Medulla oblongata (tissue), 1 donor: Measurements from ENCODE around the gene ALG11.
A peak's percentile ranks its signal among the peaks of the same experiment; 100 is the strongest.

Experiments
- DNase-seq: peaks from one replicate; pipeline ENCODE4 v3.0.0-alpha.2; 2015; ENCODE audit errors: extremely low spot score

ALG11 gene

GRCh38 chr13:51997641-51998330 is 14.4 kb upstream of the ALG11 start:
- DNase-seq: no peak

GRCh38 chr13:51998723-51999509 is 13.3 kb upstream of the ALG11 start:
- no peak for DNase-seq

GRCh38 chr13:51999510-51999911 is 12.7 kb upstream of the ALG11 start:
- DNase-seq: peak; percentile 20

- DNase-seq: no peak
These were observed 12.3 kb upstream of the ALG11 start for GRCh38 chr13:51999921-52000320.

DNA sequence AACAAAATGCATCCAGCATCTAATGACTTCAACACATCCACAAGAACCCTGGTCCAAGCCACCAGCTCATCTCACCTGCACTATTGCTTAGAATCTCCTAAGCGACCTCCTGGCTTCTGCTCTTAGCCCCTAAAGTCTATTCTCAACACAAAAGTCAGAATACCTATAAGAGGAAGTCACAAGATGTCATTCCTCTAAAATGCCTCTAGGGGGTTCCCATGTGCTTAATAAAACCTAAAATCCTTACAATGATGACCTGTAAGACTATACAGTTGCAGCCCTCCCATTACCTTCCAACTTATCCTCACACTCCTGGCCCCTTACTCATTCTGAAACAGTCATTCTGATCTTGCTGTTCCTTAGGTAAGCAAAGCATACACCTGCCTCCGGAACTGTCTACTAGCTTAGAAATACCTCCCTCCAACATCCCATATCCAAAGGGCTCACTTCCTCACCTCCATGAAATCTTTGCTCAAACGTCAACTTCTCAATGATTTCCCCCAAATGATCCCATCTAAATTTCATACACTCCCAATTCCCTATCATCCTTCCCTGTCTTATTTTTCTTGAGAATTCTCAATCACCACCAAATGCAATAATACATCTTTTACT is 11.0 kb upstream of the ALG11 start:
- peak; percentile 42 for DNase-seq

- no peak for DNase-seq
These were observed 9.8 kb upstream of the ALG11 start for GRCh38 chr13:52002361-52002760.

GRCh38 chr13:52003541-52003940 is 8.7 kb upstream of the ALG11 start:
- no peak for DNase-seq

GRCh38 chr13:52004511-52005170 is 7.6 kb upstream of the ALG11 start:
- DNase-seq: peak; percentile 27

GRCh38 chr13:52005841-52006522 is 6.2 kb upstream of the ALG11 start:
- DNase-seq: no peak

- DNase-seq: no peak
These were observed 5.5 kb upstream of the ALG11 start for GRCh38 chr13:52006523-52007245.

DNA sequence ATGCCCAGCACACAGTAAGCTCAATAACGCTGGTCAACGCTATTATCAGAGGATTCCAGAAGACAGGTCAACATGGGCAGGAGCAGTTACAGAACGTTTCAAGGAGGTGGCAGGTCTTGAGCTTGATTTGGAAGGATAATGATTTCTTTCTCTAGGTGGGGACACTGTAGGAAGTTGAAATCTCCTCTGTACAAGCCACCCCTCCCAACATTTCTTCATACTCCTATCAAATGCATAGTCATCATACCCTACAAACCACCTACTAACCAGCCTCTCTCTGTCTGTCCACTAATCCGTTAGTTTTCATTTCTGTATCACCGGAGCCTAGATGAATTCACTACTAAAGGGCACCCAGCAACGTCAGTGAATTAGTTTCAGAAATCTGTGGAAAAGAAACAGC is 2.3 kb upstream of the ALG11 start:
- DNase-seq: no peak

DNA sequence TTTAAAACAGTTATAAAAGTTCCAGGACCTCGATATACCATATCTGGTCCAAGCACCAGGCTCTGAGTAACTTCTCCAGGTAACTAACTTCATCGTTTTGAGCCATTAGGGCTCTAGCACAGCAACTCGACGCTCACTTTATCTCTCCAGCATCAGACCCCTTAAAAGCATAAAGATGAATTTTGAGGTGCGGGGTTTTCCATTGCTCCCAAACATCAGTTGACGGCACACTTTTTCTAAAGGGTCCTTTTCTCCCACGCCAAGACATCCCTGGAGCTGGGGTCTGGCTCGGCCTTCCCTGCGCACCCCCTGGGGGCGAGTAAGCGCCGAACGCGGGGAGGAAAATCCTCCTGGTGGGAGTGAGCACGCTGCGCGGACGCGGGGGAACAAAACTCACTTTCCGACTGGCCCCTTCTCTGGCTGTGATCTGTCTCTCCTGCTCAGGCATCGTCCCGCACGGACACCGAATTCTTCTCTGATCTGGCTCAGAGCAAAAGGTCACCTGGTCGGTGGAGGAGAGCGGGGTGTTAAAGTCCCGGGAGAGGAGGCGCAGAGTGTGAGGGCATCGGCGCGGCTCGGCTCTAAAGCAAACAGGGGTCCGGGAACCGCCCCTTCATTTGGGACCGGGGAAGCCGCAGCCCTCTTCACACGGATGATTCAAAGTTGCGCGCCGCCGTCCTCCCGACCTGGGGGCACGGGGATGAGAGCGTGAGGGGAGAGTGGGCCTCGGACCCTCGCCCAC is 1.1 kb upstream of the ALG11 start, which contains the start of gene ATP7B:
TSS of gene ATP7B (minus strand) at position 561 of the 742 bp plus-strand sequence. CDS start at position 448, 113 bp downstream.
- peak; percentile 14 for DNase-seq

- DNase-seq: no peak
These were observed 276 bp downstream of the ALG11 start for GRCh38 chr13:52012512-52012836.

DNA sequence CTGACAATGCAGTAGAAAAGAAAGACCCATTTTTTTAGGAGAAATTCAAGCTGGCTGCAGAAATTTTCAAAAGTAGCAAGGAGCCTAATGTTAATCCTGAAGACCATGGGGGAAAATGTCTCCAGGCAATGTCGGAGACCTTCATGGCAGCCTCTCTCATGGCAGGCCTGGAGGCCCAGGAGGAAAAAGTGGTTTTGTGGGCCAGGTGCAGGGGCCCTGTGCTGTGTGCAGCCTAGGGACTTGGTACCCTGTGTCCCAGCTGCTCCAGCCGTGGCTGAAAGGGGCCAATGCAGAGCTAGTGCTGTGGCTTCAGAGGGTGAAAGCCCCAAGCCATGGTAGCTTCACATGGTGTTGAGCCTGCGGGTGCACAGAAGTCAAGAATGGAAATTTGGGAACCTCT is 4.1 kb downstream of the ALG11 start:
- DNase-seq: no peak

DNA sequence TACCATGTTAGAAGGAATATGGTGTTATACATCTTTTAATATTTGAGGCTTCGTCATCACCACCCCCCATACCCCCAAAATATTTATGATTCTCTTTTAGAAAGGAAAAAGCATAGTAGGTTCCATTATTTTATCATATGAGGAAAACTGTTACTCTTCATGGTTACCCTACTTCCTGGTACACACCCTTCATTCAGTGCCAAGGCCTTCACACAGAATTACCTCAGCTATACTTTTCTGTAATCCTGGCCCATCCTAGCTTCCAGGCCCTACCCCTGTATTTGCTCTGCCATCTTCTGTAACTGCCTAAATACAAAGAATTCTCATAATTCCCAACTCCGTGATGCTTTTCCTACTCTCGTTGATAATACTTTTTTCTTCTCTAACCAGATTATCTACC is 8.0 kb downstream of the ALG11 start:
- DNase-seq: no peak

DNA sequence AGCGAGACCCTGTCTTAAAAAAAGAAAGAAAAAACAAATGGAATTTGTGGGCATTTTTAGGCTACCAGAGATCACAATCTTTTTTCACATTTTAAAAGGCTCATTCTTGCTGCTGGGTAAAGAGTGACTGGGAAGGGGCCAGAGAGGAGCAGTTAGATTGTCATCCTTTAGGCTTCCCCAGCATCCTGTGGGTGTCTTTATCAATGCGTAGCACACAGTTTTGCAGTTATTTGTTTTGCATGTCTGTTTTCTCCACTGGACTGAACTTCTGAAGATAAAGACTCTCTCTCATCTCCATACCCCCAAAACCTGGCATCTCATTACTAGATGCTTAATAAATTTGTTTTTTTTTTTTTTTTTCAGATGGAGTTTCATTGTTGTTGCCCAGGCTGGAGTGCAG is 10.2 kb downstream of the ALG11 start:
- no peak for DNase-seq

GRCh38 chr13:52024481-52024880 is 12.3 kb downstream of the ALG11 start, which contains the start of gene UTP14C:
UTP14C (plus strand) TSS chr13:52024691; CDS start chr13:52028805, 4,114 bp downstream.
- no peak for DNase-seq

DNA sequence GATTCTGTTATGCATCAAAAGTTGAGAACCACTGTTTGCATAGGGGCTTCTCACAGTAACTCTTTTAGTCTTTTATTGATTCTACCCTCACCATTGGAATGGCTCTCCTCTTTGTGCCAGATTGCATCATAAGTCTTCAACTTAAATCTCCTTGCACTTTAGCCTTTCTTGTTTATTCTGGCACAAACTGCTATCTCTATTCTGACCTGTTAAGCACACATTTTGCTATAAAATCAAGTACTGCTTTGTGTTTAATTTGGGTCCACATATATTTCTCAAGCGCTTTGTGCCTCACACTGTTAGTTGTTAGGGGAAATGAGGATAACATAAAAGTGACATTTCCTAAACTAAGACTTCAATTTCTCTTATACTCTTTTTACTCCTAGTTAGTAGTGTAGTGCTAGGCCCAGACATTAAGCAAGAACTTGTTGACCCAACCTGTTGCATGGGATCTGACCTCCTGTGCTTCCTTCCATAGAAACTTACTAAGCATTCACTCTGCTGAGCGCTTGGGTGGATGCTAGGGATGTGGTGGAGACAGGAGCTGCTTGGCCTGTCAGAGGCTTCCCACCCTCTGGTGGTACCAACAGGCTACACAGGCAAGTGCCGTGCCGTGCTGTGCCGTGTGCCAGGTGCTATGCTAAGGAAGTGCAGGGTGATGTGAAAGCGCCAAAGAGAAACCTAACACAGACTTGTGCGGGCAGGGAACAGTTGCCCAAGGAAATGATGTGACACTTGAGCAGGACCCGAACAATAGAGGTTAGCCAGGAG is 13.5 kb downstream of the ALG11 start:
- no peak for DNase-seq

DNA sequence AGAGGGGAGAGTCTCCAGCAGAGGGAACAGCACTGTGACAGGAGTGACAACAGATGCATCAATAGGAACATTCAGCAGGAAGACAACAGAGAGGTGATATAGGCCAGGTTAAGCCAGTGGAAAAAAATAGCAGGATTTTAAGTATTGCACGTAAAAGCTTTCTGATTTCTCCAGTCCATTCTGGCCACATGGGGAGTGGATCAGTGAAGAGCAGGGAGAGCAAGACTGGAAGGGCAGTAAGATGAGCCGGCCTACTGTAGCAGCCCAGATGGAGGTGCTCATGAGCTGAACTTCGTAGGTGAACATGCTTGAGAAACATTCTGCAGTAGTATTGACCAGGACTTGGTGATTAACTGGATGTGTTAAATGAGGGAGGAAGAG is 14.0 kb downstream of the ALG11 start:
- DNase-seq: no peak

DNA sequence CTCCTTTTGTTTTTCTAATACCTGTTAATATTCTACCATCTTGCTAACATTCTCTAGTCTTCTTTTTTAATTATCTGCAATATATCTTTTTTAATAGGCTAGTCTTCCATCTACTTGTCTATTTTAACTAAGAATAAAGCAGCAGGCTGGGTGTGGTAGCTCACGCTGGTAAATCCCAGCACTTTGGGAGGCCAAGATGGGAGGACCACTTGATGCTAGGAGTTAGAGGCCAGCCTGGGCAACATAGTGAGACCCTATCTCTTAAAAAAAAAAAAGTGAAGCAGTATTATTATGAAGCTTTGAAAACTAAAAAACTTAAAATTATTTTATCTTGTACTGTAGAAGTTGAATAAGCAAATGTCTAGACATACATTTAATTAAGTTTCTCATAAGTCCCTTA is 15.6 kb downstream of the ALG11 start:
- no peak for DNase-seq
